SK-N-SH (cell line): Measurements from ENCODE around the gene ANKRD65. TPM values are rescaled to one million over a fixed set of nuclear protein-coding genes. Genes with fewer than 3 reads are reported as not detected.

ENCODE experiments used
- CTCF ChIA-PET: fragments of 300-600, 350-600 bp; formaldehyde crosslinking; extraction: SDS; loops from one replicate; lab custom pipeline; 2021; lab: Yijun Ruan, JAX
- POLR2A ChIA-PET: fragments of 350-600 bp; sonication (Branson Sonifier 250); formaldehyde crosslinking; extraction: SDS; loops from one replicate; lab custom pipeline; 2020; ENCODE audit warnings: antibody characterized with exemption, inconsistent platforms; lab: Yijun Ruan, JAX
- DNase-seq: peaks from one replicate; pipeline ENCODE4 v3.0.0; 2012
- H2AFZ ChIP-seq: fragments of 200-600 bp; sonication (generic); 2 replicates; pipeline ENCODE4 v1.8.1; 2016; ENCODE audit warnings: antibody characterized with exemption, mild to moderate bottlenecking, low read depth
- H3F3A ChIP-seq: fragments of 200-600 bp; sonication (generic); replicated peaks from 2 replicates; pipeline ENCODE3; 2016; ENCODE audit warnings: antibody characterized with exemption, mild to moderate bottlenecking; ENCODE audit not compliant: insufficient read depth
- H3K27ac ChIP-seq, 2 experiments: fragments of 200-500 bp in 1 of 2; fragments of 200-600 bp in 1 of 2; sonication (Bioruptor generic) in 1 of 2; sonication (generic), shearing (Covaris generic) in 1 of 2; 2 replicates each; pipeline versions ENCODE4 v1.5.1 to v1.6.1; 2014 to 2016; ENCODE audit warnings: low read depth in 2 of 2, inconsistent platforms in 1 of 2, low read length in 1 of 2, mild to moderate bottlenecking in 1 of 2, mixed read lengths in 1 of 2
- H3K27me3 ChIP-seq: fragments of 200-600 bp; sonication (generic), shearing (Covaris generic); 2 replicates; pipeline ENCODE4 v1.6.1; 2016; ENCODE audit warnings: mixed run types; ENCODE audit not compliant: insufficient read depth
- H3K36me3 ChIP-seq, 2 experiments: fragments of 200-500 bp in 1 of 2; fragments of 200-600 bp in 1 of 2; sonication (Bioruptor generic) in 1 of 2; sonication (generic) in 1 of 2; replicated peaks in 1 of 2; 2 replicates each; pipeline versions ENCODE3 to v1.5.1; 2014 to 2016; ENCODE audit warnings: low read length in 1 of 2, mild to moderate bottlenecking in 1 of 2; ENCODE audit not compliant: insufficient read depth in 2 of 2, control insufficient read depth in 1 of 2
- H3K4me1 ChIP-seq, 2 experiments: fragments of 200-500 bp in 1 of 2; fragments of 200-600 bp in 1 of 2; sonication (Bioruptor generic) in 1 of 2; sonication (generic), shearing (Covaris generic) in 1 of 2; 2 replicates each; pipeline versions ENCODE4 v1.5.1 to v1.6.1; 2014 to 2016; ENCODE audit warnings: low read depth in 1 of 2, low read length in 1 of 2, mixed run types in 1 of 2; ENCODE audit not compliant: insufficient read depth in 2 of 2, control insufficient read depth in 1 of 2
- H3K4me2 ChIP-seq: fragments of 200-600 bp; sonication (generic), shearing (Covaris generic); 2 replicates; pipeline ENCODE4 v1.6.1; 2017; ENCODE audit warnings: mixed run types
- H3K4me3 ChIP-seq, 2 experiments: fragments of 200-500 bp in 1 of 2; fragments of 200-600 bp in 1 of 2; sonication (Bioruptor generic) in 1 of 2; sonication (generic), shearing (Covaris generic) in 1 of 2; 2 replicates each; pipeline versions ENCODE4 v1.5.1 to v1.8.1; 2014 to 2016; ENCODE audit warnings: low read depth in 2 of 2, inconsistent platforms in 1 of 2, low read length in 1 of 2, mild to moderate bottlenecking in 1 of 2, mixed read lengths in 1 of 2, moderate library complexity in 1 of 2
- H3K79me2 ChIP-seq: fragments of 200-600 bp; sonication (generic); 2 replicates; pipeline ENCODE4 v1.8.1; 2017; ENCODE audit warnings: mild to moderate bottlenecking; ENCODE audit not compliant: insufficient read depth
- H3K9ac ChIP-seq: fragments of 200-600 bp; sonication (generic); 2 replicates; pipeline ENCODE4 v1.6.1; 2017; ENCODE audit warnings: mixed run types
- H3K9me2 ChIP-seq: fragments of 200-600 bp; sonication (generic); 2 replicates; pipeline ENCODE4 v1.6.1; 2017; ENCODE audit warnings: mixed run types
- H3K9me3 ChIP-seq: fragments of 200-600 bp; sonication (generic); 2 replicates; pipeline ENCODE4 v1.6.1; 2017; ENCODE audit warnings: mixed run types, mild to moderate bottlenecking, moderate library complexity
- H4K20me1 ChIP-seq: fragments of 200-600 bp; sonication (generic); 2 replicates; pipeline ENCODE4 v1.6.1; 2017; ENCODE audit warnings: mild to moderate bottlenecking, mixed run types; ENCODE audit not compliant: insufficient read depth
- CTCF ChIP-seq: fragments of 200-600 bp; sonication (generic); IDR thresholded peaks from 2 replicates; pipeline ENCODE4 v1.6.1; 2017; ENCODE audit warnings: antibody characterized with exemption, mild to moderate bottlenecking, moderate library complexity
- EP300 ChIP-seq, 2 experiments: IDR thresholded peaks; 2 replicates each; pipeline versions ENCODE4 v1.4.0 to v1.6.1; 2012; ENCODE audit warnings: borderline replicate concordance in 1 of 2, low read depth in 1 of 2, low read length in 1 of 2
- FOXJ3 ChIP-seq: sonication (generic); formaldehyde crosslinking; IDR thresholded peaks from 2 replicates; pipeline ENCODE4 v1.5.1; 2020; ENCODE audit warnings: mild to moderate bottlenecking, missing genetic modification reagents
- FOXM1 ChIP-seq: IDR thresholded peaks from 2 replicates; pipeline ENCODE4 v1.4.0; 2012; ENCODE audit warnings: low read depth, mild to moderate bottlenecking
- JUND ChIP-seq: IDR thresholded peaks from 2 replicates; pipeline ENCODE4 v1.4.0; 2012
- MAX ChIP-seq: IDR thresholded peaks from 2 replicates; pipeline ENCODE4 v1.4.0; 2012; ENCODE audit warnings: low read depth
- MEF2A ChIP-seq: IDR thresholded peaks from 2 replicates; pipeline ENCODE4 v1.4.0; 2012; ENCODE audit warnings: low read depth, borderline replicate concordance
- MXI1 ChIP-seq: IDR thresholded peaks from 2 replicates; pipeline ENCODE4 v1.6.1; 2012; ENCODE audit warnings: mild to moderate bottlenecking, low read depth, low read length, improper control_type of control experiment
- RAD21 ChIP-seq: IDR thresholded peaks from 2 replicates; pipeline ENCODE4 v1.6.1; 2012; ENCODE audit warnings: mild to moderate bottlenecking, low read length
- RCOR1 ChIP-seq: fragments of 150-350 bp; IDR thresholded peaks from 2 replicates; pipeline ENCODE4 v1.6.1; 2017; ENCODE audit warnings: antibody characterized with exemption, low read length
- RXRA ChIP-seq: IDR thresholded peaks from 2 replicates; pipeline ENCODE4 v1.4.0; 2012; ENCODE audit warnings: low read depth, mild to moderate bottlenecking, borderline replicate concordance
- SIN3A ChIP-seq: IDR thresholded peaks from 2 replicates; pipeline ENCODE4 v1.6.1; 2012; ENCODE audit warnings: low read depth, mild to moderate bottlenecking, low read length, moderate library complexity, borderline replicate concordance
- TAF1 ChIP-seq: IDR thresholded peaks from 2 replicates; pipeline ENCODE4 v1.6.1; 2012; ENCODE audit warnings: low read depth, mild to moderate bottlenecking, low read length, moderate library complexity, borderline replicate concordance
- TCF12 ChIP-seq: IDR thresholded peaks from 2 replicates; pipeline ENCODE4 v1.4.0; 2012
- TEAD4 ChIP-seq: IDR thresholded peaks from 2 replicates; pipeline ENCODE4 v1.4.0; 2012; ENCODE audit warnings: mild to moderate bottlenecking, borderline replicate concordance; ENCODE audit not compliant: insufficient read depth
- USF2 ChIP-seq: fragments of 150-350 bp; IDR thresholded peaks from 2 replicates; pipeline ENCODE4 v1.6.1; 2017; ENCODE audit warnings: antibody characterized with exemption, low read length, low read depth, borderline replicate concordance
- WGBS: methylation state at CpG from one replicate; pipeline ENCODE4 v1.1.6; 2017; ENCODE audit warnings: low lambda C conversion rate; 5-methylcytosine and 5-hydroxymethylcytosine counted together
- polyA plus RNA-seq, 3 experiments: library from polyadenylated mRNA; depleted of rRNA; stranded (reverse); fragments of >200 nt; gene quantifications; 2 replicates each; pipeline ENCODE4 v1.2.3, GENCODE V29; 2012
- TF ChIP-seq, protein P1 (sequence below): IDR thresholded peaks from 2 replicates; pipeline ENCODE4 v1.4.0; 2012; ENCODE audit warnings: low read depth, borderline replicate concordance
- TF ChIP-seq, protein P2 (sequence below): IDR thresholded peaks from 2 replicates; pipeline ENCODE4; 2012

The ANKRD65 gene
- polyA plus RNA-seq, 1 of the 3 experiments (the other 2 are of a cell fraction), result 0.07 TPM

DNA sequence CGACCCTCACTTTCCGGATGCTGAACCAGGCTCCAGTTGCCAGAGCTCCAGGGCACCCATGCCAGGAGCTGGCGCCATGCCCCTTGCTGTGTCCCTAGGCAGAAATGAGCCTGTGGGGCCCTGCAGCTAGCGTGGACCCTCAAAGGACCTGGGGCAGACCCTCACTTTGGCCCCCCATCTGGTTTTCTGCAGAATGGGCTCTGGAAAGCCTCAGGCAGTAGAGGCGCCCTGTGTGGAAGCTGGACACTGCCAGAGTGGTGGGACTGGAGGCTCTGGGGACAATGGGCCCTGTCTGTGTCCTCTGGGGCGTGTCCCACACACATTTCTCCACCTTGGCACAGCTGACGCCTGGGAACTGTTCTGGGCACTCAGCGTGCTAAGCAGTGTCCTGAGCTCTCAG is 39.8 kb downstream of the ANKRD65 start:
- no peak overlapping the region for H3K27ac ChIP-seq
- no peaks in the 10 kb centered on the region for H3K27me3 ChIP-seq
- no peak for DNase-seq
- peaks cover 8% of the 10 kb centered on the region for H3F3A ChIP-seq
- H4K20me1 ChIP-seq, result no peaks in the 10 kb centered on the region
- H3K36me3 ChIP-seq, result peaks cover 4 to 9% of the 10 kb centered on the region in 2 experiments
- no peaks in the 10 kb centered on the region for H3K9me3 ChIP-seq
- 100% methylated on average over 2 of the region's 8 CpGs for WGBS
- no peak overlapping the region for H2AFZ ChIP-seq
- POLR2A ChIA-PET, result no interaction called here
- H3K9me2 ChIP-seq, result no peaks in the 10 kb centered on the region
- H3K4me2 ChIP-seq, result no peak overlapping the region
- peaks cover 0 to 1% of the 10 kb centered on the region in 2 experiments; a peak in 1 of 4 replicates for H3K4me1 ChIP-seq
- no peak overlapping the region for H3K4me3 ChIP-seq
- no peak overlapping the region for H3K9ac ChIP-seq
- TF ChIP-seq, protein P1, sequence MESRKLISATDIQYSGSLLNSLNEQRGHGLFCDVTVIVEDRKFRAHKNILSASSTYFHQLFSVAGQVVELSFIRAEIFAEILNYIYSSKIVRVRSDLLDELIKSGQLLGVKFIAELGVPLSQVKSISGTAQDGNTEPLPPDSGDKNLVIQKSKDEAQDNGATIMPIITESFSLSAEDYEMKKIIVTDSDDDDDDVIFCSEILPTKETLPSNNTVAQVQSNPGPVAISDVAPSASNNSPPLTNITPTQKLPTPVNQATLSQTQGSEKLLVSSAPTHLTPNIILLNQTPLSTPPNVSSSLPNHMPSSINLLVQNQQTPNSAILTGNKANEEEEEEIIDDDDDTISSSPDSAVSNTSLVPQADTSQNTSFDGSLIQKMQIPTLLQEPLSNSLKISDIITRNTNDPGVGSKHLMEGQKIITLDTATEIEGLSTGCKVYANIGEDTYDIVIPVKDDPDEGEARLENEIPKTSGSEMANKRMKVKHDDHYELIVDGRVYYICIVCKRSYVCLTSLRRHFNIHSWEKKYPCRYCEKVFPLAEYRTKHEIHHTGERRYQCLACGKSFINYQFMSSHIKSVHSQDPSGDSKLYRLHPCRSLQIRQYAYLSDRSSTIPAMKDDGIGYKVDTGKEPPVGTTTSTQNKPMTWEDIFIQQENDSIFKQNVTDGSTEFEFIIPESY, result no peak
- no peak for TF ChIP-seq FOXM1
- no peak for TF ChIP-seq TCF12
- no peak for TF ChIP-seq MAX
- no peak for TF ChIP-seq FOXJ3 (CRISPR knock-in tag)
- TF ChIP-seq RXRA, result no peak
- no peak for TF ChIP-seq RCOR1
- TF ChIP-seq SIN3A, result no peak
- TF ChIP-seq EP300 (IDR thresholded peaks at IDR 0.05; ENCODE audit: borderline replicate concordance in 1 of 2, low read depth in 1 of 2, low read length in 1 of 2), result no peak
- TF ChIP-seq CTCF, result no peak
- no peak for TF ChIP-seq RAD21
- no peak for TF ChIP-seq USF2
- TF ChIP-seq MXI1, result no peak
- TF ChIP-seq, protein P2, sequence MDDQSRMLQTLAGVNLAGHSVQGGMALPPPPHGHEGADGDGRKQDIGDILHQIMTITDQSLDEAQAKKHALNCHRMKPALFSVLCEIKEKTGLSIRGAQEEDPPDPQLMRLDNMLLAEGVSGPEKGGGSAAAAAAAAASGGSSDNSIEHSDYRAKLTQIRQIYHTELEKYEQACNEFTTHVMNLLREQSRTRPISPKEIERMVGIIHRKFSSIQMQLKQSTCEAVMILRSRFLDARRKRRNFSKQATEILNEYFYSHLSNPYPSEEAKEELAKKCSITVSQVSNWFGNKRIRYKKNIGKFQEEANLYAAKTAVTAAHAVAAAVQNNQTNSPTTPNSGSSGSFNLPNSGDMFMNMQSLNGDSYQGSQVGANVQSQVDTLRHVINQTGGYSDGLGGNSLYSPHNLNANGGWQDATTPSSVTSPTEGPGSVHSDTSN, result no peak
- TF ChIP-seq JUND, result no peak
- TF ChIP-seq MEF2A, result no peak
- TF ChIP-seq TAF1, result no peak
- no peak for TF ChIP-seq TEAD4
- 0 out of 2 replicates have a peak, but pooled peaks cover 3% of the 10 kb centered on the region for H3K79me2 ChIP-seq
- CTCF ChIA-PET, result interaction anchor here (2.0 kb wide), 1 partner anchor 21 kb away, joined by 5 read pairs; no protein-coding TSS in a partner anchor
